HCT116 (cell line): ENCODE results near the gene RABEP1.

ENCODE experiments used
- EZH2 ChIP-seq: fragments of 200-600 bp; sonication (generic); IDR thresholded peaks from 2 replicates; pipeline ENCODE4 v1.6.1; 2017; ENCODE audit warnings: antibody characterized with exemption, mixed run types
- POLR2A ChIP-seq: IDR thresholded peaks from 2 replicates; pipeline ENCODE4 v1.7.0; 2011; ENCODE audit warnings: borderline replicate concordance; ENCODE audit not compliant: insufficient read depth, insufficient read length; ENCODE audit errors: extremely low read depth

DNA sequence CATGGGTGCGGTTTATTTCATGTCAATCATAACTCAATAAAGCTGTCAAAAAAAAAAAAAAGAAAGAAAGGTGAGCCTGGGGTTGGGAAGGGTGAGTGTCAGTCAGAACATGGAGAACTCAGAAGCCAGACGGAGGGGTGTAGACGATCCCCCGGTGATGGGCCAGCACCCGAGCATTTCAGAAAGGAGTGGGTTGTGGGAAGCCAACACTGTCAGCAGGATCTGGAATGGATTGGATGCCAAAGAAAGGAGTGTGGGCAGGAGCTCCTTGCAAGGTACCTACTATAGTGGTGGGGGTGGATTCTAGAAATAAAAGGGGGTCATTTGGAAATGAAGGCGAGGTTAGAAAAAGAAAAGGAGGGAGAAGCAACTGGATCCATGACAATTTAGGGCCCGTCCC, 27.7 kb upstream of the RABEP1 start:
- TF ChIP-seq EZH2 (no peak), POLR2A (no peak)
